Natural killer cell (primary cell): ENCODE results near the gene FOXP1. TPM values are rescaled to one million over a fixed set of nuclear protein-coding genes. Genes with fewer than 3 reads are reported as not detected.
A peak's percentile ranks its signal among the peaks of the same experiment; 100 is the strongest.

Experiments
- ATAC-seq, 3 donors: fragments of 150-1000 bp in 2 of 3; fragments of 200-7000 bp in 1 of 3; cut with Tn5 transposase; 1 replicate in 1 of 3; 2 replicates in 2 of 3; pipeline ENCODE4 v1.10.0; 2021; ENCODE audit warnings: mild to moderate bottlenecking in 2 of 3, moderate library complexity in 2 of 3
- DNase-seq, 2 donors: peaks; one replicate each; pipeline versions ENCODE4 v3.0.0 to v3.0.0-alpha.2; 2013 to 2021; ENCODE audit warnings: mixed read lengths in 1 of 2
- H3K27ac ChIP-seq: one replicate; pipeline ENCODE4 v1.5.1; 2013; ENCODE audit warnings: mild to moderate bottlenecking, low read length
- H3K27me3 ChIP-seq: one replicate; pipeline ENCODE4 v1.6.1; 2013; ENCODE audit warnings: low read length; ENCODE audit not compliant: control insufficient read depth, insufficient read depth
- H3K36me3 ChIP-seq: one replicate; pipeline ENCODE4 v1.6.1; 2013; ENCODE audit warnings: low read length; ENCODE audit not compliant: control insufficient read depth, insufficient read depth
- H3K4me1 ChIP-seq: one replicate; pipeline ENCODE4 v1.6.1; 2013; ENCODE audit warnings: low read length; ENCODE audit not compliant: control insufficient read depth, insufficient read depth
- H3K4me3 ChIP-seq: one replicate; pipeline ENCODE4 v1.5.1; 2013; ENCODE audit warnings: low read length
- H3K9me3 ChIP-seq: one replicate; pipeline ENCODE4 v1.6.1; 2013; ENCODE audit warnings: low read length; ENCODE audit not compliant: control insufficient read depth, insufficient read depth
- H3K27ac Mint-ChIP-seq, 2 donors: one replicate each; pipeline ENCODE4 v1.8.0; 2022; ENCODE audit warnings: mild to moderate bottlenecking in 2 of 2, mixed read lengths in 2 of 2, moderate library complexity in 1 of 2
- H3K27me3 Mint-ChIP-seq, 2 donors: one replicate each; pipeline ENCODE4 v1.8.0; 2022; ENCODE audit warnings: low read depth in 2 of 2, mixed read lengths in 2 of 2
- H3K36me3 Mint-ChIP-seq: one replicate; pipeline ENCODE4 v1.8.0; 2022; ENCODE audit warnings: mixed read lengths
- H3K4me1 Mint-ChIP-seq, 2 donors: one replicate each; pipeline ENCODE4 v1.8.0; 2022; ENCODE audit warnings: mixed read lengths in 2 of 2
- H3K4me3 Mint-ChIP-seq: one replicate; pipeline ENCODE4 v1.8.0; 2022; ENCODE audit warnings: mild to moderate bottlenecking, moderate library complexity, mixed read lengths
- H3K9me3 Mint-ChIP-seq, 2 donors: one replicate each; pipeline ENCODE4 v1.8.0; 2022; ENCODE audit warnings: mixed read lengths in 2 of 2
- WGBS: methylation state at CpG from one replicate; pipeline ENCODE4 v1.1.7; 2013; ENCODE audit warnings: missing lambda C conversion rate; ENCODE audit not compliant: insufficient coverage; 5-methylcytosine and 5-hydroxymethylcytosine counted together
- intact Hi-C: fragments of 100-400 bp; cut with micrococcal nuclease; formaldehyde crosslinking; loops from one replicate; pipeline ENCODE4 v1.14.2; 2022
- total RNA-seq, 4 donors: library from RNA; stranded (reverse); fragments of 120-200 nt in 1 of 4; gene quantifications; one replicate each; pipeline versions ENCODE4 v1.2.3 to v1.2.4, GENCODE V29; 2013 to 2022
- TF ChIP-seq, protein P1 (sequence below): fragments of 200-600 bp; IDR thresholded peaks from one replicate; pipeline ENCODE4 v1.8.0; 2022; ENCODE audit warnings: antibody characterized with exemption

FOXP1 gene
- total RNA-seq, 3 donors from 2014 or later (not counting 1 experiment from before 2014, with no cell fraction given) = 166 to 185 (median 166) TPM

DNA sequence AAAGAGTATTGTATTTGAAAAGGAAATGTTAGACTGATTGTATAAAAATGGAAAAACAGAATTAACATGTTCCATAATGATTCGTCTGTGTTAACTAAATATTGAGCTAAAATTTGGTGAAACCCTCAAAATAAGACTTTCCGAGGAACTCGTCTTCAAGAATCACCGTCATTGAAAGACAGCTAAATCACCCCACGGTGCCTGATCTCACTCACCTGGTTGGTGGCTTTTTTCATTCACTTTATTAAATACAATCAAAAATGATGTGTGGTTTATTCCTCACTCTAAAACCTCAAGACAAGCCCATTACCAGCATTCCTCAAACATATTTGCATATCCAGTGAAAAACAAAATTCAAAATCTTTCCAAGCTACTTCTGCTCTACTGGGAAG is 153.9 kb downstream of the FOXP1 start:
- peaks cover 12% of the 10 kb centered on the region for H3K4me1 ChIP-seq
- H3K27ac Mint-ChIP-seq = no peak overlapping the region
- no peak overlapping the region for H3K4me3 ChIP-seq
- no peaks in the 10 kb centered on the region for H3K36me3 Mint-ChIP-seq
- ATAC-seq (no peak), DNase-seq (no peak)
- TF ChIP-seq, protein P1, sequence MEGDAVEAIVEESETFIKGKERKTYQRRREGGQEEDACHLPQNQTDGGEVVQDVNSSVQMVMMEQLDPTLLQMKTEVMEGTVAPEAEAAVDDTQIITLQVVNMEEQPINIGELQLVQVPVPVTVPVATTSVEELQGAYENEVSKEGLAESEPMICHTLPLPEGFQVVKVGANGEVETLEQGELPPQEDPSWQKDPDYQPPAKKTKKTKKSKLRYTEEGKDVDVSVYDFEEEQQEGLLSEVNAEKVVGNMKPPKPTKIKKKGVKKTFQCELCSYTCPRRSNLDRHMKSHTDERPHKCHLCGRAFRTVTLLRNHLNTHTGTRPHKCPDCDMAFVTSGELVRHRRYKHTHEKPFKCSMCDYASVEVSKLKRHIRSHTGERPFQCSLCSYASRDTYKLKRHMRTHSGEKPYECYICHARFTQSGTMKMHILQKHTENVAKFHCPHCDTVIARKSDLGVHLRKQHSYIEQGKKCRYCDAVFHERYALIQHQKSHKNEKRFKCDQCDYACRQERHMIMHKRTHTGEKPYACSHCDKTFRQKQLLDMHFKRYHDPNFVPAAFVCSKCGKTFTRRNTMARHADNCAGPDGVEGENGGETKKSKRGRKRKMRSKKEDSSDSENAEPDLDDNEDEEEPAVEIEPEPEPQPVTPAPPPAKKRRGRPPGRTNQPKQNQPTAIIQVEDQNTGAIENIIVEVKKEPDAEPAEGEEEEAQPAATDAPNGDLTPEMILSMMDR = no peak
- H3K36me3 ChIP-seq = no peaks in the 10 kb centered on the region
- intact Hi-C loops = no loop called here
- 63% methylated on average over 5 of the region's 5 CpGs for WGBS
- H3K27me3 Mint-ChIP-seq = no peaks in the 10 kb centered on the region
- peaks cover 53 to 57% of the 10 kb centered on the region in 2 donors for H3K4me1 Mint-ChIP-seq
- no peaks in the 10 kb centered on the region for H3K9me3 ChIP-seq
- no peak overlapping the region for H3K27ac ChIP-seq
- H3K4me3 Mint-ChIP-seq = no peak overlapping the region
- no peaks in the 10 kb centered on the region for H3K9me3 Mint-ChIP-seq
- H3K27me3 ChIP-seq = no peaks in the 10 kb centered on the region

DNA sequence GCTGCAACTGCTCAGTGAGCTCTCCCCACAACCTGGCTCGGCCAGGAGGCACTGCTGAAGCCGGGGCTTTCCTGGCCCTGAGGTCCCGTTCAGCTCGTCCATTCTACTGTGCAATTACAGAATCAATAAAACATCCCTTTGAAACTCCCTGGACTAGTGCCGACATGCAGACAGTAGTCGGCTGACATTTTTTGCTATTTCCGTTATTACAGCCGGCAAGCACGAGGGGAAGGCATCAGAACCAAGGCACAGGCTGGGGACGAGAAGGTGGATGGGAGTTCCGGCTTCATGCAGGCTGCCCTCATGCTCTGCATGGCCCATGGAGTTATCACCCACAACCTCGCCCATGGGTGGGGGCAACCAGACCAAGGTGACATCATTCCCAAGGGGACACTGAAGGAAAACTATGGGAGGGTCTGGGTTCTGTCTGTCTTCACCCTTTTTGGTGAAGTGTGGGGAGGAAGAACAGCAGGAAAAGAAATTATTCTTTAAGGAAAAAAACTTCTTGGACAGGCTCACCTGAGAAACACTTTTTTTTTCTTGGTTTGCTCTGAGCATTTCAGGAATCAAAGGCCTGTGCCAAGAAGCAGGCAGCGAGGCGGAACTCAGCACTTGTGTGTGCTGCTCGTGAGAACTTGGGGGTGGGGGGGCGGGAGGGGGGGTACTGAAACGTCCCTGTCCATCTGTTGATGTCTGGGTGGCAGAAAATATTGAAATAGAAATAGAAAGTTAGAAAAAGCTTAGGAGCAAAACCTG is 154.5 kb downstream of the FOXP1 start:
- Mint-ChIP-seq H3K27ac (peak overlapping the region; percentile 58 to 62), H3K4me1 (peaks cover 52 to 57% of the 10 kb centered on the region in 2 donors), H3K27me3 (no peaks in the 10 kb centered on the region), H3K4me3 (no peak overlapping the region), H3K9me3 (no peaks in the 10 kb centered on the region), H3K36me3 (no peaks in the 10 kb centered on the region)
- Histone ChIP-seq H3K9me3 (no peaks in the 10 kb centered on the region), H3K4me3 (no peak overlapping the region), H3K4me1 (peaks cover 12% of the 10 kb centered on the region), H3K27ac (no peak overlapping the region), H3K36me3 (no peaks in the 10 kb centered on the region), H3K27me3 (no peaks in the 10 kb centered on the region)
- ATAC-seq (peak in 2 of 3 donors; percentile 34 to 48), DNase-seq (peak in 1 of 2 donors; percentile 45)
- intact Hi-C loops = no loop called here
- TF ChIP-seq, protein P1 = no peak
- 63% methylated on average over 17 of the region's 17 CpGs for WGBS

DNA sequence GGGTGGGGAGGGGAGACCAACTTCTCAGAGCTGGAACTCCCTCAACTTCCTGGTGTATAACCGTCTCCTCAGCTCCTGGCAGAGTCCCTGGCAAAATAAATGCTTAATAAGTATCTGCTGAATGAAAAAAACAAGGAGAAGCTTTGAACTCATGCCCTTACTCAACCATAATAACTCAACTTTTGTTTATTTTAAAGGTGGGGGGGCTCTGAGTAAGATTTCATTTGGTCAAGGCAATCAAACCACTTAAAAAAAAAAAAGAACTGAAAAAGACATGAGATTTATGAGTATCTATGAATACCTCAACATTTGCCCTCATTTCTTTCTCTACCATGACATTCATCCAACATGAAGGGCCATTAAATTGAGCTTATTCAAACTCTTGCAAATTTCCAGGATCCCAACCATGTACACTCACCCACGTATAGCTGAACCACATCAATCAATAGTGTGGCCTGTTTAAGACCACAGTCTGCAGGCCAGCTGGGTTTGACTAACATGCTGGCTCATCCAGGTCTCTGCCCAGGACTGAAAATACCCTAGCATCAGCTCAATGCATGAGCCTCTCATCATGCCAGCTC is 157.9 kb downstream of the FOXP1 start:
- ATAC-seq = no peak
- Mint-ChIP-seq H3K27ac (no peak overlapping the region), H3K4me1 (peaks cover 46 to 60% of the 10 kb centered on the region in 2 donors), H3K27me3 (no peaks in the 10 kb centered on the region), H3K36me3 (no peaks in the 10 kb centered on the region), H3K9me3 (no peaks in the 10 kb centered on the region), H3K4me3 (no peak overlapping the region)
- Histone ChIP-seq H3K4me1 (peaks cover 27% of the 10 kb centered on the region), H3K9me3 (no peaks in the 10 kb centered on the region), H3K4me3 (no peak overlapping the region), H3K27ac (no peak overlapping the region), H3K27me3 (no peaks in the 10 kb centered on the region), H3K36me3 (no peaks in the 10 kb centered on the region)
- 30% methylated on average over 1 of the region's 2 CpGs for WGBS
- no peak for DNase-seq
- TF ChIP-seq, protein P1 = no peak
- intact Hi-C loops = no loop called here
